Measurements from ENCODE around the gene NUMA1.

The NUMA1 gene

GRCh38 chr11:72100009-72100408, 19.7 kb upstream of the NUMA1 start:
- DNase-seq, result no peak

- no peak for DNase-seq
Observed at GRCh38 chr11:72098741-72099140, 18.4 kb upstream of the NUMA1 start.

GRCh38 chr11:72091292-72091691, 10.9 kb upstream of the NUMA1 start:
- peak; percentile 81 for DNase-seq

- DNase-seq, result no peak
Observed at GRCh38 chr11:72088076-72088808, 7.9 kb upstream of the NUMA1 start.

GRCh38 chr11:72085621-72086351, 5.4 kb upstream of the NUMA1 start:
- DNase-seq, result peak; percentile 80

GRCh38 chr11:72084965-72085364, 4.6 kb upstream of the NUMA1 start:
- no peak for DNase-seq

GRCh38 chr11:72084076-72084475, 3.7 kb upstream of the NUMA1 start:
- DNase-seq, result no peak

GRCh38 chr11:72083414-72083813, 3.1 kb upstream of the NUMA1 start:
- no peak for DNase-seq

- DNase-seq, result no peak
Observed at GRCh38 chr11:72081821-72082453, 1.6 kb upstream of the NUMA1 start.

- no peak for DNase-seq
Observed at GRCh38 chr11:72081184-72081644, 872 bp upstream of the NUMA1 start.

GRCh38 chr11:72079819-72080325, 470 bp downstream of the NUMA1 start:
- peak; percentile 48 for DNase-seq

- DNase-seq, result no peak
Observed at GRCh38 chr11:72078477-72078876, 1.9 kb downstream of the NUMA1 start.

GRCh38 chr11:72075756-72076155, 4.6 kb downstream of the NUMA1 start:
- DNase-seq, result no peak

GRCh38 chr11:72075109-72075508, 5.2 kb downstream of the NUMA1 start:
- DNase-seq, result peak; percentile 33

- DNase-seq, result no peak
Observed at GRCh38 chr11:72072348-72072747, 8.0 kb downstream of the NUMA1 start.

GRCh38 chr11:72070491-72070890, 9.9 kb downstream of the NUMA1 start:
- DNase-seq, result no peak

- DNase-seq, result peak; percentile 34
Observed at GRCh38 chr11:72069787-72070251, 10.5 kb downstream of the NUMA1 start.

GRCh38 chr11:72069200-72069599, 11.1 kb downstream of the NUMA1 start:
- no peak for DNase-seq

GRCh38 chr11:72067676-72068075, 12.7 kb downstream of the NUMA1 start:
- DNase-seq, result no peak

GRCh38 chr11:72067266-72067665, 13.1 kb downstream of the NUMA1 start:
- DNase-seq, result no peak

- no peak for DNase-seq
Observed at GRCh38 chr11:72066855-72067254, 13.5 kb downstream of the NUMA1 start.

- DNase-seq, result no peak
Observed at GRCh38 chr11:72061739-72062396, 18.5 kb downstream of the NUMA1 start.

Data from midbrain (tissue), 1 donor.